ENCODE measurements around the gene GRIP1. TPM values are rescaled to one million over a fixed set of nuclear protein-coding genes. Genes with fewer than 3 reads are reported as not detected.
A peak's percentile ranks its signal among the peaks of the same experiment; 100 is the strongest.
"Not testable (repeated sequence)": the region's sequence is repeated elsewhere in the genome, so short reads cannot be mapped to it uniquely, and the experiment has no call there.

GRIP1 gene
- total RNA-seq, 8 experiments from 2014 or later: 4.3 to 81.3 (median 48.7) TPM; not detected in 1

DNA sequence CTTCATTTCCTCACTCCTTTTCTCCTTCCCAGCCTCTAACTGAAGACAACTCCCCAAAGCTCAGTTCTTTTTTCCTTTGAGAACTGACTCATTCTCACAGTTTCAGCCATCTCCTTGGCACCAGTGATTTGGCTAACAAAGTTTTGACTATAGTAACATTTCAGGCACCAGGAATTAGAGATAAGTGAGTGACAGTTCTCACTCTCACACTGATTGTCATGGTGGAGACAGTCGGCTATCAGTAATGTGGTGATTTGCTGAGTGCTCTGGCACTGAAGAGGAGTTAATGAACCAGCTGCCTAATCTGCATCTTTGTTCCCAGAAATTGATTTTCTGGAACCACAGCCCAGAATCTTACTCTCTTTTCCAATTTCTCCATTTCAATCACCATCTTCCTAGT lies 347.1 kb downstream of the GRIP1 start:
- Histone ChIP-seq H3K27ac (no peak overlapping the region), H3K4me1 (replicated peaks in 1 of 2) (no peaks in the 10 kb centered on the region), H3K4me3 (no peak overlapping the region)
- in situ Hi-C loops (cut with MboI; ENCODE audit: low pct_unique_long_range_greater_than_20kb in 2 of 9, low sequenced_read_pairs in 9 of 9, unreplicated experiment in 9 of 9): no loop called here
- ATAC-seq (replicated peaks in 6 of 8): no peak
- WGBS, 10 experiments: 43 to 100% (median 100%) methylated on average over 1 of the region's 1 CpG; no CpG with 5 or more reads in 2 of the 10 experiments

DNA sequence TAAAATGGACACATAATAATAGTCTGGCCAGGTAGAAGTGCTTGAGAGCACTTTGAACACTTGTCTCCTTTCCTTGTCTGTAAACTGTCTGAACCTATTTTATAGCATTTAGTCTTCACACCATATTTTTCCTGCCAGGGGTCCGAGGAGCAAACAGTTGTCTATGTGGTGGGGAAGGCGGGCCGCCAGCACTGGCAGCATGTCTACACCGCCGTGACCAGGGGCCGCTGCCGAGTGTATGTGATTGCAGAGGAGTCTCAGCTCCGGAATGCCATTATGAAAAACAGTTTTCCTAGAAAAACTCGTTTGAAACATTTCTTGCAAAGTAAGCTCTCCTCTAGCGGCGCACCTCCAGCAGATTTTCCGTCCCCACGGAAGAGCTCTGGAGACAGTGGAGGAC lies 347.9 kb downstream of the GRIP1 start:
- ATAC-seq (replicated peaks in 6 of 8): no peak
- in situ Hi-C loops (cut with MboI; ENCODE audit: low pct_unique_long_range_greater_than_20kb in 2 of 9, low sequenced_read_pairs in 9 of 9, unreplicated experiment in 9 of 9): no loop called here
- H3K4me3 ChIP-seq: no peak overlapping the region
- 62 to 97% (median 89%) methylated on average over 3 to 8 of the region's 13 CpGs; no CpG with 5 or more reads in 2 of the 10 experiments for WGBS, 10 experiments
- H3K27ac ChIP-seq: no peak overlapping the region
- H3K4me1 ChIP-seq (replicated peaks in 1 of 2): no peaks in the 10 kb centered on the region

DNA sequence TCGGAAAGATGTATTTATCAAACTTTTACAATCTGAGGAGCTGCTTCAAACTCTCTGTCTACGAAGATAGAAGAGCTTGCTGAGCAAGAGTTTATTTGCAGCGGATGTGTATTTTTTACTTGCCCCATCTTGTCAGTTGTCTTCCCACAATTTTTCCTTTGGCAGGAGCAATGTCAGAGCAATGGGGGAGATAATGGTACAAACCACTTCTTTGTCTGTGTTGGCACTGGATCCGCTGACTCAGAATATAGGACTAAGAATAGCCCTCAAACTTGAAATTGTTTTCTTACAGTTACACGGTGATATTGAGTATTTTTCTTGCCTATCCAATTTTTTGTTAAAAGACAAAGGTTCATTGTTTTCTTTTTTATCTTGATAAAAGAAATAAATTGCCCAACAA lies 348.9 kb downstream of the GRIP1 start:
- ATAC-seq (replicated peaks in 6 of 8): no peak
- 75 to 100% (median 93%) methylated on average over 1 to 5 of the region's 5 CpGs for WGBS, 10 experiments
- Histone ChIP-seq H3K4me1 (replicated peaks in 1 of 2) (no peaks in the 10 kb centered on the region), H3K27ac (no peak overlapping the region), H3K4me3 (no peak overlapping the region)
- in situ Hi-C loops (cut with MboI; ENCODE audit: low pct_unique_long_range_greater_than_20kb in 2 of 9, low sequenced_read_pairs in 9 of 9, unreplicated experiment in 9 of 9): no loop called here

DNA sequence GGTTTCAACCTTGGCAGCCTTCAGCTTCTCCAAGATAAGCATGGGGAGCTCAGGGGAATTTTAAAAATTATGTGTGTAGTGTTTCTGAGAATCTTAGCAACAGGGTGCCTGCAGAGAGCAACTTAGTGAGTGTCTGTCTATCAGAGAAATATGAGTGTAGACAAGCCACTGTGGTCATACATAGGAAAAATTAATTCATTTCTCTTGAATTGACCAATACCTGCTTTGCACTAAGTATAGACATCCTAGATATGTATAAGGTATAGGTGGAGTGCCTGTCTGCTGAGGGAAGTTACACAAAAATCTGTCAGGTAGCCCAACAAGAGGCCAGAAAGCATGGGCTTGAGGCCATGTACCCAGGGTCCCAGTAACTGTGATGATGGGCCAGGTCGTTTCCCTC lies 355.9 kb downstream of the GRIP1 start:
- in situ Hi-C loops (cut with MboI; ENCODE audit: low pct_unique_long_range_greater_than_20kb in 2 of 9, low sequenced_read_pairs in 9 of 9, unreplicated experiment in 9 of 9): no loop called here
- no peak overlapping the region for H3K4me3 ChIP-seq
- no peak for ATAC-seq (replicated peaks in 6 of 8)
- WGBS, 10 experiments: 57% methylated on average over 1 of the region's 1 CpG; no CpG with 5 or more reads in 9 of the 10 experiments
- H3K27ac ChIP-seq: no peak overlapping the region
- no peaks in the 10 kb centered on the region for H3K4me1 ChIP-seq (replicated peaks in 1 of 2)

DNA sequence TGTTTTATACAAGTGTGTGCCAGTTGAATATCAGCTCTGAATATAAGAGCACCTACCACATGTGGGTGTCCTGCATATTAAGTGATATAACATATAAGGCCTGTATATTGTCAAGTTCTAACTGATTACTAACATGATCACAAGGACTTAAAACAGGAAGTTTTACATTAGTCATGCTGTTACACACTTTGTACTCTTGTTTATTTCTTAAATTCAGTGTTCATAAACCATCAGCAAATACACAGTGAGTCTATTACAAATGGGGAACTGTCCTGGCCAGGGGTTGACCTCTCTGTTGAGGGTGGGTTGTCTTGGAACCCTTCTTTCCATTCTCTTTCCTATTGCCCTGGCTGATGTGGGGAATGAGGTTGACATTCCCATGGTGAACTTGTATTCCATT lies 357.4 kb downstream of the GRIP1 start:
- in situ Hi-C loops (cut with MboI; ENCODE audit: low pct_unique_long_range_greater_than_20kb in 2 of 9, low sequenced_read_pairs in 9 of 9, unreplicated experiment in 9 of 9): no loop called here
- H3K4me1 ChIP-seq (replicated peaks in 1 of 2): no peaks in the 10 kb centered on the region
- ATAC-seq (replicated peaks in 6 of 8): no peak
- no peak overlapping the region for H3K27ac ChIP-seq
- no peak overlapping the region for H3K4me3 ChIP-seq

DNA sequence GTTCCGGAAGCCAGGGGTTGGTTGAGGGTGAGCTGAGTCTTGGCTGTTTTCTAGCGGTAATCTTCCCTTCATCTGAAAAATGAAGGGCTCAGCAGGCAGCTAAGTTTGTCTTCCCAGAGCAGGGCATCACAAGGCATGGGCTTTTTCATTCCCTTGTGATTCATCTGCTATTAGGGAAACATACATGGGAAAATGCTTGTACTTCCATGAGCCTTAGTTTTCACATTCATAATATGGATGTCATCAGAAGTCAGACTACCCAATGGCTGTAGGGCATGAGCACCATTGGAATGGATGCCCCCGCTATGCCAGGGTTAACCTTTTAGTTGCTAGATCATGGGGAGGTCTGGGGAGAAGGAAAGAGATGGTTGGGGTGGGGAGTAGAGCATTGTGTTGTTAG lies 357.9 kb downstream of the GRIP1 start:
- ATAC-seq (replicated peaks in 6 of 8): no peak
- Histone ChIP-seq H3K27ac (no peak overlapping the region), H3K4me1 (replicated peaks in 1 of 2) (no peaks in the 10 kb centered on the region), H3K4me3 (no peak overlapping the region)
- 50 to 100% (median 100%) methylated on average over 1 to 3 of the region's 3 CpGs for WGBS, 10 experiments
- in situ Hi-C loops (cut with MboI; ENCODE audit: low pct_unique_long_range_greater_than_20kb in 2 of 9, low sequenced_read_pairs in 9 of 9, unreplicated experiment in 9 of 9): no loop called here

DNA sequence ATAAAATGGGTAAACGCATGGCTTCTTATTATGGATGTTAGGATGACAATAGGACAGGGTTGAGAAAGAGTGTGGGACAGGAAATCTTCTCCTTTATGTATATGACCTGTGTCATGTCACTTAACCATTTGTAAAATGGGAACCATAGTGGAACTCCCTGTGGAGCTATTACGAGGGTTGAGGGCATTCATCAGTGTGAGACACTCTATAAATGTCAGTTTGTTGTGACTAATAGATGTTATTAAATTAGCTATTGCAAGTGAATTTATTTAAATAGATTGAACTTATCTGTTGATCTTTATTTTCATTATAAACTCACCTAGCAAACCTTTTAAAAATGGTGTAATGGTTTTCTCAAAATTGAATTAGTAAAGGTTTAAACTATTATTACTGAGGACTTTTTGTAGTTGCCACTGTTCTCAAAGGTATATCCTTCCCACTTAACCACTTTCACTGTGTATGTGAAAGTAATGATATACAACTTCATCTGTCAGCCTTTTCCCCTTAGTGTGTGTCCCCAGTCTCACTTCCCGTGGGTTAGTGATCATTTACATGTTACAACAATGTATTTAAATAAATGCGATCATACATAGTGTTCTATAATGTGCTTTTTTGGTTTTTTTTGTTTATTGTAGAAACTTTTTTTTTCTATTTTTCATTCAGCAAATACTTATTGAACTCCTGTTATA lies 359.5 kb downstream of the GRIP1 start:
- Histone ChIP-seq H3K27ac (no peak overlapping the region), H3K4me1 (replicated peaks in 1 of 2) (no peaks in the 10 kb centered on the region), H3K4me3 (no peak overlapping the region)
- 42 to 100% (median 72%) methylated on average over 1 to 4 of the region's 4 CpGs for WGBS, 10 experiments
- in situ Hi-C loops (cut with MboI; ENCODE audit: low pct_unique_long_range_greater_than_20kb in 2 of 9, low sequenced_read_pairs in 9 of 9, unreplicated experiment in 9 of 9): no loop called here
- ATAC-seq (replicated peaks in 6 of 8): no peak

DNA sequence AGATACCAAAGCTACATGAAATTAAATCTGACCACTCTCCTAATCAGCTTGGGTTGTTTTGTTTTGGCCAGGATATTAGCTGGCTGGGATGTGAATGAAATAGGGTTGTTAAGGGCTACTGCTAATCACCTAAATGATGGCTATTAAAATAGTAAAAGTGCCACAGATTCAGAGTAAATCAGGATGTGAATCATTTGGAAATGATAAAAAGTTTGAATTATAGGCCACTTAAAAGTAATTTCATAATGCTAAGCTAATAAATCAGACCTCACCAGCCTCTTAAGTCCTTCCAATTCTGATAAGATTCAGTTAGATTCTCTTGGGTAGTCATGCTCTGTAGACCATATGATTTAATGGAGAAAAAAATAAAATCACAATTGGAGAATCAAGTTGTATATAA lies 364.6 kb downstream of the GRIP1 start:
- in situ Hi-C loops (cut with MboI; ENCODE audit: low pct_unique_long_range_greater_than_20kb in 2 of 9, low sequenced_read_pairs in 9 of 9, unreplicated experiment in 9 of 9): no loop called here
- H3K4me1 ChIP-seq (replicated peaks in 1 of 2): peaks cover 0 to 4% of the 10 kb centered on the region in 2 donors
- ATAC-seq (replicated peaks in 6 of 8): peak in 2 of 8 experiments; percentile 22 to 49
- no peak overlapping the region for H3K4me3 ChIP-seq
- no peak overlapping the region for H3K27ac ChIP-seq

DNA sequence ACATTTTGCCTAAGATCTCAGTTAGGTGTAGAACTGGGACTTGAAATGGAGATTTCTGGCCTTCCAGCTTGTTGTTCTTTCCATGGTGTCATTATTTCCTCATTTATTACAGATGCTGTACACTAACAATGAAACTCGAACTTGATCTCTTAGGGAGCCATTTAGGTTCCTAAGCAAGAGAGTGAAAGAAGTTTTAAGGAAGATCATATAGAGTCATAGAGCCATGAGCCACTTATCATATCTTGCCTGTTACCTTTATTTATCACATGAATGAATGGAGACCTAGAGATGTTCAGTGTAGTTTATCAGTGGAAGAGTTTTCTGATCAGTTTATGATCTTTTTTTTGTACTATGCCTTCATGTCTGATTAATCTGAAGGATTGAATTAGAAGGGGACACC lies 366.7 kb downstream of the GRIP1 start:
- in situ Hi-C loops (cut with MboI; ENCODE audit: low pct_unique_long_range_greater_than_20kb in 2 of 9, low sequenced_read_pairs in 9 of 9, unreplicated experiment in 9 of 9): no loop called here
- no peak for ATAC-seq (replicated peaks in 6 of 8)
- Histone ChIP-seq H3K4me1 (replicated peaks in 1 of 2) (peaks cover 0 to 4% of the 10 kb centered on the region in 2 donors), H3K4me3 (no peak overlapping the region), H3K27ac (no peak overlapping the region)
- WGBS, 10 experiments: 20 to 100% (median 63%) methylated on average over 1 of the region's 1 CpG; no CpG with 5 or more reads in 5 of the 10 experiments

DNA sequence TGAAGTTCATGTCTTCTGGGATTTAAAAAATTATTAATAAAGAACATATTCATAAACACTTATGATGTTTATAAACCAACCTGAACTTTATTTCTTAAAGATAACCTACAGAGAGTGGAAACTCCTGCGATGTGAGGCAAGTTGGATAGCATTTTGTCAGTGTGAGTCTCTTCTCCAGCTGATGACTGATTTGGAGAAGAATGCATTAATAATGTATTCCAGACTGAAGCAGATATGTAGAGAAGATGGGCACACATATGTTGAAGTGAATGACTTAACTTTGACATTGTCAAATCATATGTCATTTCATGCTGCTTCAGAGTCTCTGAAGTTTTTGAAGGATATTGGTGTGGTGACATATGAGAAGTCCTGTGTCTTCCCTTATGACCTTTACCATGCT lies 369.3 kb downstream of the GRIP1 start:
- peak in 2 of 8 experiments; percentile 42 to 49 for ATAC-seq (replicated peaks in 6 of 8)
- H3K27ac ChIP-seq: no peak overlapping the region
- no peak overlapping the region for H3K4me3 ChIP-seq
- in situ Hi-C loops (cut with MboI; ENCODE audit: low pct_unique_long_range_greater_than_20kb in 2 of 9, low sequenced_read_pairs in 9 of 9, unreplicated experiment in 9 of 9): no loop called here
- WGBS, 10 experiments: 11 to 100% (median 50%) methylated on average over 1 of the region's 1 CpG; no CpG with 5 or more reads in 3 of the 10 experiments
- peaks cover 0 to 4% of the 10 kb centered on the region in 2 donors for H3K4me1 ChIP-seq (replicated peaks in 1 of 2)

DNA sequence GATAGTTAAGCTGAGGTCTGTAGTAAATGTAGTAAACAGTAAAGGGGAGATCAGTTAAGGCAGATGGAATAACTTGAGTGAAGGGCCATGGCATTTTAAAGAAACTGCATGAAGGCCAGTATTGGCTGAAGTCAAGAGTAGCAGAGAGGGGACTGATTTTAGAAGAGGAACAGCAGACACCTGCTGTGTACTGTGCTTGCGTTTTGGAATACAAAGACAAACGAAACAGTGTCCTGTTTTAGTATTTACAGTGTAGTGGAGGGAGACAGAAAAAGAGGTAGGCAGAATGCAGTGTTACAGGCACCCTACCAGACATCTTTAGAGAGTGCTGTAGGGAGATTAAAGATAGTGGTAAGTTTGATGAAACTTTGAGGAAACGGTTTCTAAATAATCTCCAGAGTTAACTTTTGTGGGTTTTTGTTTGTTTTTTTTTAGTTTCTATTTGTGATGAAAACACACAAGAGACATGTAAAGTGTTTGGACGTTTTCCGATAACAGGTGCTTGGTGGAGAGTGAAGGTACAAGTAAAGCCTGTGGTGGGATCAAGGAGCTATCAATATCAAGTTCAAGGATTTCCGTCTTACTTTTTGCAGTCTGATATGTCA lies 374.5 kb downstream of the GRIP1 start:
- no peak overlapping the region for H3K27ac ChIP-seq
- H3K4me1 ChIP-seq (replicated peaks in 1 of 2): peaks cover 5% of the 10 kb centered on the region in 2 donors
- 38 to 100% (median 66%) methylated on average over 1 to 6 of the region's 6 CpGs for WGBS, 10 experiments
- no peak for ATAC-seq (replicated peaks in 6 of 8)
- no peak overlapping the region for H3K4me3 ChIP-seq
- in situ Hi-C loops (cut with MboI; ENCODE audit: low pct_unique_long_range_greater_than_20kb in 2 of 9, low sequenced_read_pairs in 9 of 9, unreplicated experiment in 9 of 9): no loop called here

DNA sequence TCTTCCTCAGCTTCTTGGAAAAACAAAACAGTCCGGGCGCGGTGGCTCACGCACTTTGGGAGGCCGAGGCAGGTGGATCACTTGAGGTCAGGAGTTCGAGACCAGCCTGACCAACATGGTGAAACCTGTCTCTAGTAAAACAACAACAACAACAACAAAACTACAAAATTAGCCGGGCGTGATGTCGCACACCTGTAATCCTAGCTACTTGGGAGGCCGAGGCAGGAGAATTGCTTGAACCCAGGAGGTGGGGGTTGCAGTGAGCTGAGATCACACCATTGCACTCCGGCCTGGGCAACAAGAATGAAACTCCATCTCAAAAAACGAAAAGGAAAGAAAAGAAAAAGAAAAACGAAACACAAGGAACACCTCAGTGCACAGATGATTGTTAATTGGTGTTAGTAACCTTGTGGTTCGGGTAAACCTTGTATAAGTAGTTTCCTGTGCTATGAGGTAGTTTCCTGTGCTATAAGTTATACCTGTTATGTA lies 375.5 kb downstream of the GRIP1 start:
- ATAC-seq (replicated peaks in 6 of 8); H3K4me1 ChIP-seq (replicated peaks in 1 of 2); H3K27ac ChIP-seq; in situ Hi-C loops (cut with MboI; ENCODE audit: low pct_unique_long_range_greater_than_20kb in 2 of 9, low sequenced_read_pairs in 9 of 9, unreplicated experiment in 9 of 9): not testable (repeated sequence)
- 66 to 100% (median 91%) methylated on average over 1 to 12 of the region's 14 CpGs; no CpG with 5 or more reads in 2 of the 10 experiments for WGBS, 10 experiments
- H3K4me3 ChIP-seq: peak overlapping the region in 4 of 5 donors; percentile 55 to 97 (median 74)

DNA sequence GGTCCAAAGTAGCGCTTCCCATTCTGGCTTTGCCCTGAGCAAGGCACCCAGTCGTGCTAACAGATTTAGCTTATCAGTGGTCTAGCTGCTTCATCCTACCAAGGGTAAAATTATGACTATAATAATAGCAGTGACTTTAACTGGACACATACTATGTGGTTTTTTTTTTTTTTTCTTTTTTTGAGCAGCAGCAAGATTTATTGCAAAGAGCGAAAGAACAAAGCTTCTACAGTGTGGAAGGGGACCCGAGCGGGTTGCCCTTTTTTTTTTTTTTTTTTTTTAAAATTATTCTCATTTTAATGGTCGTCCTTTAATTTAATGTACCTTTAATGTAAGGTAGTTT lies 376.1 kb downstream of the GRIP1 start:
- Histone ChIP-seq H3K4me3 (peak overlapping the region; percentile 45 to 97 (median 71)), H3K27ac (peak overlapping the region in 1 of 2 donors; percentile 37), H3K4me1 (replicated peaks in 1 of 2) (peaks cover 5% of the 10 kb centered on the region in 2 donors)
- WGBS, 10 experiments: 0 to 60% (median 14%) methylated on average over 1 to 6 of the region's 6 CpGs; no CpG with 5 or more reads in 1 of the 10 experiments
- in situ Hi-C loops (cut with MboI; ENCODE audit: low pct_unique_long_range_greater_than_20kb in 2 of 9, low sequenced_read_pairs in 9 of 9, unreplicated experiment in 9 of 9): no loop called here
- no peak for ATAC-seq (replicated peaks in 6 of 8)

Data from motor neuron (in vitro differentiated cells).